Parathyroid adenoma (tissue), 2 donors: ENCODE measurements around the gene PLCL2.

Experiments
- H2AFZ ChIP-seq: fragments of 300-600 bp; sonication (generic); one replicate; pipeline ENCODE4 v1.7.0; 2017; ENCODE audit warnings: antibody characterized with exemption, mild to moderate bottlenecking
- H3K27ac ChIP-seq: fragments of 300-600 bp; sonication (generic); one replicate; pipeline ENCODE4 v1.7.0; 2017
- H3K27me3 ChIP-seq: fragments of 300-600 bp; sonication (generic); one replicate; pipeline ENCODE4 v1.7.0; 2017; ENCODE audit warnings: low read length; ENCODE audit not compliant: control insufficient read depth, insufficient read depth
- H3K36me3 ChIP-seq: fragments of 300-600 bp; sonication (generic); one replicate; pipeline ENCODE4 v1.7.0; 2017; ENCODE audit warnings: low read length; ENCODE audit not compliant: control insufficient read depth, insufficient read depth
- H3K4me1 ChIP-seq: fragments of 300-600 bp; sonication (generic); one replicate; pipeline ENCODE4 v1.7.0; 2017; ENCODE audit warnings: control low read depth
- H3K4me2 ChIP-seq: fragments of 300-600 bp; sonication (generic); one replicate; pipeline ENCODE4 v1.7.0; 2017; ENCODE audit warnings: low read length
- H3K4me3 ChIP-seq: fragments of 300-600 bp; sonication (generic); one replicate; pipeline ENCODE4 v1.7.0; 2017; ENCODE audit warnings: low read depth, low read length
- H3K79me2 ChIP-seq: fragments of 300-600 bp; sonication (generic); one replicate; pipeline ENCODE4 v1.7.0; 2017; ENCODE audit warnings: control low read depth
- H3K9ac ChIP-seq: fragments of 300-600 bp; sonication (generic); one replicate; pipeline ENCODE4 v1.7.0; 2017; ENCODE audit warnings: mild to moderate bottlenecking
- H3K9me3 ChIP-seq: fragments of 300-600 bp; sonication (generic); one replicate; pipeline ENCODE4 v1.7.0; 2017; ENCODE audit warnings: low read length; ENCODE audit not compliant: control insufficient read depth
- TF ChIP-seq, protein P1 (sequence below): fragments of 300-600 bp; sonication (generic); IDR thresholded peaks from one replicate; pipeline ENCODE4 v1.7.0; 2017; ENCODE audit warnings: antibody characterized with exemption, mild to moderate bottlenecking
- donor health status: primary hyperparathyroidism.

The PLCL2 gene

DNA sequence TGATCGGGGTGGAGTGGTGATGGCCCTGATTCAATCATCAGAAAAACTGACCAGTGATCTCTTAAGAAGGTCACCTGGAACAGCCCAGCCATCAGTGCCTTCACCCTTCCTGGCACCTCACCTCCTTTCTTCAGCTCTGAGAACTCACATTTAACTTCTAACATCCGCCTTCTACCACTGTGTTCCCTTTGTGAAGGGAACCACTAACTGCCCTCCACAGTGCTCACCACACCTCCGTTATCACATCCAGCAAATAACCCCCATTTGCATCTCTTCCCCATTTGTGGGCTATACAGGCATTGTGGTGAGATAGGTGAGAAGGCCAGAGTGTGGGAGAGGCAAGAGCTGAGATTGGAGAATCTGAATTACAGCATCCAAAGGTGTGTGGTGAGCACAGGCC, 107.4 kb downstream of the PLCL2 start:
- Histone ChIP-seq H3K27me3 (no peaks in the 10 kb centered on the region), H3K4me2 (no peak overlapping the region), H3K4me3 (no peak overlapping the region), H3K9me3 (no peaks in the 10 kb centered on the region), H3K79me2 (no peaks in the 10 kb centered on the region), H3K9ac (no peak overlapping the region), H2AFZ (no peak overlapping the region), H3K36me3 (no peaks in the 10 kb centered on the region), H3K4me1 (no peaks in the 10 kb centered on the region), H3K27ac (no peak overlapping the region)
- TF ChIP-seq, protein P1, sequence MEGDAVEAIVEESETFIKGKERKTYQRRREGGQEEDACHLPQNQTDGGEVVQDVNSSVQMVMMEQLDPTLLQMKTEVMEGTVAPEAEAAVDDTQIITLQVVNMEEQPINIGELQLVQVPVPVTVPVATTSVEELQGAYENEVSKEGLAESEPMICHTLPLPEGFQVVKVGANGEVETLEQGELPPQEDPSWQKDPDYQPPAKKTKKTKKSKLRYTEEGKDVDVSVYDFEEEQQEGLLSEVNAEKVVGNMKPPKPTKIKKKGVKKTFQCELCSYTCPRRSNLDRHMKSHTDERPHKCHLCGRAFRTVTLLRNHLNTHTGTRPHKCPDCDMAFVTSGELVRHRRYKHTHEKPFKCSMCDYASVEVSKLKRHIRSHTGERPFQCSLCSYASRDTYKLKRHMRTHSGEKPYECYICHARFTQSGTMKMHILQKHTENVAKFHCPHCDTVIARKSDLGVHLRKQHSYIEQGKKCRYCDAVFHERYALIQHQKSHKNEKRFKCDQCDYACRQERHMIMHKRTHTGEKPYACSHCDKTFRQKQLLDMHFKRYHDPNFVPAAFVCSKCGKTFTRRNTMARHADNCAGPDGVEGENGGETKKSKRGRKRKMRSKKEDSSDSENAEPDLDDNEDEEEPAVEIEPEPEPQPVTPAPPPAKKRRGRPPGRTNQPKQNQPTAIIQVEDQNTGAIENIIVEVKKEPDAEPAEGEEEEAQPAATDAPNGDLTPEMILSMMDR = no peak

DNA sequence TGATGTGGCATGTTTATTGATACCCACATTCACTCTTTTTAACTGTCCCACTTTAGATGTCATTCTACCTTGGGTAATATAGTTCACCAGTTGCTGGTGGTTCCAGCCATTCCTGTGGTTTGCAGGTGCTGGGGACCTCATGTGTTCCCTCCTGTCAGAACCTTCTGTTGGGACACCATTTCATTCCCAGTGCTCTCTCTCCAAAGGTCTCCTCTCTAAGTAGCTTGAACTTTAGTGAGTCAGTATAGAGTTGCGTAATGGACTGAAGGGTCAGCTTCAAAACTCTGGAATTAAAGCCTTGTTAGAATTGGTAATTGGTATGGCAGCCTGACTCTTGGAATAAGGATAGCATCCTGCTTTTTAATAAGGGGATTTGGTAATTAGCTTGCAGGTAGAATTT, 108.5 kb downstream of the PLCL2 start:
- TF ChIP-seq, protein P1 = no peak
- no peaks in the 10 kb centered on the region for H3K79me2 ChIP-seq
- H3K4me3 ChIP-seq = no peak overlapping the region
- H2AFZ ChIP-seq = no peak overlapping the region
- no peak overlapping the region for H3K4me2 ChIP-seq
- H3K9ac ChIP-seq = no peak overlapping the region
- no peaks in the 10 kb centered on the region for H3K9me3 ChIP-seq
- no peak overlapping the region for H3K27ac ChIP-seq
- H3K4me1 ChIP-seq = no peaks in the 10 kb centered on the region
- H3K36me3 ChIP-seq = no peaks in the 10 kb centered on the region
- no peaks in the 10 kb centered on the region for H3K27me3 ChIP-seq

DNA sequence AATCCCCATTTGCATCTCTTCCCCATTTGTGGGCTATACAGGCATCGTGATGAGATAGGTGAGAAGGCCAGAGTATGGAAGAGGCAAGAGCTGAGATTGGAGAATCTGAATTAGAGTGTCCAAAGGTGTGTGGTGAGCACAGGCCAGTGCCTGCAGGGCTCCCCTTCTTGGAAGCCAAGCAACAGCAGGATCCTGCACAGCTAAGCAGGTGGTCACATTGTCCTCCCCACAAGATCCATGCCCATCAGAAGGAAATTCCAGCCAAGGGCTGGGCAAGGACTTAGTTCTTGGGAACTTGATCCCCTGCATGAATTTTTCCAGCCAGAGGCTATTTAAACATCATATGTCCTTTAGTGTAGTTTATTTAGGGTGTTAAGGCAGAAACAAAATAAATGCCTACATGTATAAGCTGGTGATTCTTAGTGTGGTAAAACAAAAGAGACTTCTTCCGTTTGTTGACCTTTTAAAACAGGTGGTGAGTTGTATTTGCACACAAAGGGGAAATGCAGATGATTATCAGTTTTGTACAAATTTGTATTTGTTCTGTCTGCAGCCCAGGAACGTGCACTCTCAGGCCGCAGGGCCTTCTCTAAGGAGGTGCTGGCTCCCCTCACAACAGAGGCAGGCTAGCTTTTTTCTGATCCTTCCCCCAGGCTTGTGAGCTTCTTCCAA, 110.2 kb downstream of the PLCL2 start:
- Histone ChIP-seq H3K9ac (no peak overlapping the region), H3K4me1 (no peaks in the 10 kb centered on the region)

DNA sequence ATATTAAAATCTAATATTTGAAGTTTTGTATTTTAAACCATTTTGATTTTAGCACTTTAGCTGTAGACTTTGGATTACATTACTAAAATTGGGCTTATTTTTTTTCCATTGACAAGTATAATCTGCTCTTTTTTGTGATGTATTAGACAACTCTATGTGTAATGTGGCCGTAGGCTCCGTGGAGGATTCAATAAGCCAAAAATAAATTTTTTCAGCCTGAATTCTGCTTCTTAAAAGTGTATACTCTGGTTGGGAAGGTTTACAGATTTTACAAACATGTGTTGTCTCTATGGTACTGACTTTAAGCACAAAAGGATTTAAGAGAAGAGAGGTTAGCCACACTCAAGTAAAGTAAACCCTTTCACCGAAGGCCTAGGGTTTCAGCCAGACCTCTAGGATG, 110.8 kb downstream of the PLCL2 start:
- Histone ChIP-seq H3K36me3 (no peaks in the 10 kb centered on the region), H3K4me1 (no peaks in the 10 kb centered on the region), H2AFZ (no peak overlapping the region), H3K27ac (no peak overlapping the region), H3K9ac (no peak overlapping the region), H3K4me2 (no peak overlapping the region), H3K79me2 (no peaks in the 10 kb centered on the region), H3K4me3 (no peak overlapping the region), H3K27me3 (no peaks in the 10 kb centered on the region), H3K9me3 (no peaks in the 10 kb centered on the region)
- TF ChIP-seq, protein P1 = no peak

More for the DNA sequence above, 110.2 kb downstream of the PLCL2 start:
- no peaks in the 10 kb centered on the region for H3K9me3 ChIP-seq
- no peak overlapping the region for H3K4me3 ChIP-seq
- H3K4me2 ChIP-seq = no peak overlapping the region
- no peak overlapping the region for H2AFZ ChIP-seq
- no peaks in the 10 kb centered on the region for H3K27me3 ChIP-seq
- no peaks in the 10 kb centered on the region for H3K79me2 ChIP-seq
- no peaks in the 10 kb centered on the region for H3K36me3 ChIP-seq
- H3K27ac ChIP-seq = no peak overlapping the region
- TF ChIP-seq, protein P1 = no peak
